GM23248 (cell line): Measurements from ENCODE around the gene SAMSN1. TPM values are rescaled to one million over a fixed set of nuclear protein-coding genes. Genes with fewer than 3 reads are reported as not detected.

Experiments used
- DNase-seq: peaks from one replicate; pipeline ENCODE4 v3.0.0-alpha.2; 2015
- H2AFZ ChIP-seq: fragments of 200-600 bp; sonication (generic); 2 replicates; pipeline ENCODE4 v1.6.1; 2016; ENCODE audit warnings: antibody characterized with exemption
- H3F3A ChIP-seq: fragments of 200-600 bp; sonication (generic); 2 replicates; pipeline ENCODE4 v1.6.1; 2016; ENCODE audit warnings: mild to moderate bottlenecking, antibody characterized with exemption, mixed run types; ENCODE audit not compliant: insufficient read depth
- H3K27ac ChIP-seq: fragments of 200-600 bp; sonication (generic); 2 replicates; pipeline ENCODE4 v1.5.1; 2016; ENCODE audit warnings: mild to moderate bottlenecking
- H3K27me3 ChIP-seq: fragments of 200-600 bp; sonication (generic); replicated peaks from 2 replicates; pipeline ENCODE4 v1.6.1; 2016; ENCODE audit warnings: mild to moderate bottlenecking; ENCODE audit not compliant: insufficient read depth
- H3K36me3 ChIP-seq: fragments of 200-600 bp; sonication (generic); 2 replicates; pipeline ENCODE4 v1.6.1; 2016; ENCODE audit warnings: low read depth, mild to moderate bottlenecking
- H3K4me1 ChIP-seq: fragments of 200-600 bp; sonication (generic); 2 replicates; pipeline ENCODE4 v1.6.1; 2016; ENCODE audit warnings: mild to moderate bottlenecking; ENCODE audit not compliant: insufficient read depth
- H3K4me2 ChIP-seq: fragments of 200-600 bp; sonication (generic); one replicate; pipeline ENCODE4 v1.6.1; 2016; ENCODE audit warnings: mild to moderate bottlenecking; ENCODE audit not compliant: unreplicated experiment
- H3K4me3 ChIP-seq: fragments of 200-600 bp; sonication (generic); 2 replicates; pipeline ENCODE4 v1.5.1; 2016; ENCODE audit warnings: mild to moderate bottlenecking
- H3K79me2 ChIP-seq: fragments of 200-600 bp; sonication (generic); 2 replicates; pipeline ENCODE4 v1.6.1; 2016; ENCODE audit warnings: mild to moderate bottlenecking; ENCODE audit not compliant: insufficient read depth
- H3K9ac ChIP-seq: fragments of 200-600 bp; sonication (generic); 2 replicates; pipeline ENCODE4 v1.6.1; 2016; ENCODE audit warnings: mild to moderate bottlenecking
- H3K9me2 ChIP-seq: fragments of 200-600 bp; sonication (generic); 2 replicates; pipeline ENCODE4 v1.6.1; 2016; ENCODE audit warnings: mixed run types, mild to moderate bottlenecking, moderate library complexity; ENCODE audit not compliant: insufficient read depth
- H3K9me3 ChIP-seq: fragments of 200-600 bp; sonication (generic); one replicate; pipeline ENCODE4 v1.6.1; 2017; ENCODE audit warnings: low read depth
- H4K20me1 ChIP-seq: fragments of 200-600 bp; sonication (generic); 2 replicates; pipeline ENCODE4 v1.6.0; 2016; ENCODE audit not compliant: insufficient read depth
- EZH2 ChIP-seq: fragments of 200-600 bp; sonication (generic); IDR thresholded peaks from 2 replicates; pipeline ENCODE4 v1.6.1; 2018; ENCODE audit warnings: antibody characterized with exemption, mild to moderate bottlenecking; ENCODE audit not compliant: insufficient read depth, poor library complexity, severe bottlenecking
- EZH2phosphoT487 ChIP-seq: fragments of 200-600 bp; sonication (generic); IDR thresholded peaks from 2 replicates; pipeline ENCODE4 v1.6.1; 2018; ENCODE audit warnings: antibody characterized with exemption, moderate library complexity, mild to moderate bottlenecking, low read depth; ENCODE audit not compliant: insufficient read depth
- WGBS, 2 experiments: methylation state at CpG; one replicate each; pipeline ENCODE4 v1.1.6; 2015 to 2017; ENCODE audit warnings: low lambda C conversion rate in 2 of 2, low coverage in 1 of 2; ENCODE audit errors: missing lambda C conversion rate in 2 of 2; 5-methylcytosine and 5-hydroxymethylcytosine counted together
- in situ Hi-C: fragments of 300-500 bp; cut with MboI; formaldehyde crosslinking; loops from 2 replicates; pipeline ENCODE4 v1.15.0; 2020
- polyA plus RNA-seq: library from polyadenylated mRNA; unstranded; fragments of >200 nt; fragmentation: Nextera tagmentation; extraction: Ambion mirVana; gene quantifications from 2 replicates; pipeline ENCODE4 v1.2.1, GENCODE V29; 2016
- total RNA-seq: library from RNA; depleted of rRNA; stranded (reverse); fragments of >200 nt; shearing (Covaris generic); gene quantifications from 2 replicates; pipeline ENCODE4 v1.2.3, GENCODE V29; 2014

SAMSN1 gene
- total and polyA plus RNA-seq, 2 experiments from 2014 or later: not detected

GRCh38 chr21:14554948-14555347 is 8.8 kb upstream of the SAMSN1 start:
- Histone ChIP-seq H3K4me1 (no peaks in the 10 kb centered on the region), H4K20me1 (no peaks in the 10 kb centered on the region), H3K27ac (no peak overlapping the region), H3K79me2 (no peaks in the 10 kb centered on the region), H2AFZ (no peak overlapping the region), H3K9ac (no peak overlapping the region), H3K4me3 (no peak overlapping the region), H3K9me3 (no peaks in the 10 kb centered on the region), H3F3A (no peaks in the 10 kb centered on the region), H3K9me2 (no peaks in the 10 kb centered on the region), H3K4me2 (no peak overlapping the region), H3K27me3 (no peaks in the 10 kb centered on the region), H3K36me3 (no peaks in the 10 kb centered on the region)
- 4 to 12% methylated on average over 1 of the region's 1 CpG for WGBS, 2 experiments
- TF ChIP-seq EZH2phosphoT487 (no peak), EZH2 (no peak)
- in situ Hi-C loops: no loop called here
- peak; percentile 6 for DNase-seq

DNA sequence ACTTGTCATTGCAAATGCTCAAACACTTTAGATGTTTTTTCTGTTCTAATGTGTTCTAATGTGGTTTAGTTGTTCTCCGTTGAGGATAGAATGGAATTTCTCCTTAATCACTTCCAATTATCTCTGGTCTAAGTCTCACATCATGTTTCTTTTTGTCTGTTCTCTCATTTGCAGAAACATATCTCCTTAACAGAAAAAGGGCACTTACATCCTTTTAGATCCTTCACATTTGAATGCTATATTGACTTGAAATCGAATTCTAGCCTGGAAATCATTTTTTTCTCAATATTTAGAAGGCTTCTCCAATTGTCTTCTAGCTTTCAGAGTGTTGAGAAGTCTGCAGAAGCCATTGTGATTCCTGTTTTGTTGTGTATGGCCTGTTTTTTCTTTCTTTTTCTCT is 7.3 kb upstream of the SAMSN1 start:
- no peak overlapping the region for H3K4me3 ChIP-seq
- no peaks in the 10 kb centered on the region for H3K9me2 ChIP-seq
- no peak overlapping the region for H3K4me2 ChIP-seq
- H3K27ac ChIP-seq: no peak overlapping the region
- no peak for TF ChIP-seq EZH2
- TF ChIP-seq EZH2phosphoT487: no peak
- H3K4me1 ChIP-seq: no peaks in the 10 kb centered on the region
- no peak for DNase-seq
- H3F3A ChIP-seq: no peaks in the 10 kb centered on the region
- WGBS, 2 experiments: 20 to 31% methylated on average over 2 of the region's 2 CpGs
- H3K9me3 ChIP-seq: no peaks in the 10 kb centered on the region
- no peak overlapping the region for H2AFZ ChIP-seq
- no peak overlapping the region for H3K9ac ChIP-seq
- no peaks in the 10 kb centered on the region for H3K79me2 ChIP-seq
- no peaks in the 10 kb centered on the region for H3K27me3 ChIP-seq
- H4K20me1 ChIP-seq: no peaks in the 10 kb centered on the region
- H3K36me3 ChIP-seq: no peaks in the 10 kb centered on the region
- in situ Hi-C loops: no loop called here

- Histone ChIP-seq H3K36me3 (no peaks in the 10 kb centered on the region), H4K20me1 (no peaks in the 10 kb centered on the region), H3K27me3 (no peaks in the 10 kb centered on the region), H3K27ac (no peak overlapping the region), H3K9me2 (no peaks in the 10 kb centered on the region), H3K4me1 (no peaks in the 10 kb centered on the region), H3K4me2 (no peak overlapping the region), H3K9me3 (no peaks in the 10 kb centered on the region), H3K4me3 (no peak overlapping the region), H2AFZ (no peak overlapping the region), H3F3A (no peaks in the 10 kb centered on the region), H3K79me2 (no peaks in the 10 kb centered on the region), H3K9ac (no peak overlapping the region)
- in situ Hi-C loops: no loop called here
- DNase-seq: no peak
- no peak for TF ChIP-seq EZH2
- TF ChIP-seq EZH2phosphoT487: no peak
- WGBS, 2 experiments: 15 to 23% methylated on average over 2 of the region's 2 CpGs
These were observed 5.6 kb upstream of the SAMSN1 start for GRCh38 chr21:14551741-14552140.

DNA sequence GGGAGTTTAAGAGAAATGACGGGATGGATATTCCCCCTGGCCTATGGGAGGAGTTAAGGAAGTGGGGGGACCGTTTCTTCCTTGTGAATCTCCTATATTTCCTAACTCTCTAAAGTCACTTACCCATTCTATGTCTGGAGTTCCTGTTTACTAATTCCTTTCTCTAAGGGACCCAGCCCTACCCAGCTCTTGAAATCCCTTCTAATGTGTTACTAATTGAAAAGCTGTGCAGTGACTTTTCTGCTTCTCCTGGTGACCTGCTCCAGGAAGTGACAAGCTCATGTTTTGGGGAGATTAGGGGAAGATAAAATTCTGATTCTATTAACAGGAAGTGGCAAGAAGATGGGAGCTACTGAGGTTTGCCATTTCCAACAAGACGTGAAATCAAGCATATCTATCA is 4.0 kb upstream of the SAMSN1 start:
- Histone ChIP-seq H3K9me3 (no peaks in the 10 kb centered on the region), H3K4me2 (no peak overlapping the region), H3K36me3 (no peaks in the 10 kb centered on the region), H3K27me3 (no peaks in the 10 kb centered on the region), H3K4me1 (no peaks in the 10 kb centered on the region), H2AFZ (no peak overlapping the region), H3K27ac (no peak overlapping the region), H3K4me3 (no peak overlapping the region), H3K9me2 (no peaks in the 10 kb centered on the region), H3F3A (no peaks in the 10 kb centered on the region), H3K9ac (no peak overlapping the region), H3K79me2 (no peaks in the 10 kb centered on the region), H4K20me1 (no peaks in the 10 kb centered on the region)
- TF ChIP-seq EZH2phosphoT487 (no peak), EZH2 (no peak)
- 50 to 61% methylated on average over 3 of the region's 3 CpGs for WGBS, 2 experiments
- in situ Hi-C loops: no loop called here
- no peak for DNase-seq

DNA sequence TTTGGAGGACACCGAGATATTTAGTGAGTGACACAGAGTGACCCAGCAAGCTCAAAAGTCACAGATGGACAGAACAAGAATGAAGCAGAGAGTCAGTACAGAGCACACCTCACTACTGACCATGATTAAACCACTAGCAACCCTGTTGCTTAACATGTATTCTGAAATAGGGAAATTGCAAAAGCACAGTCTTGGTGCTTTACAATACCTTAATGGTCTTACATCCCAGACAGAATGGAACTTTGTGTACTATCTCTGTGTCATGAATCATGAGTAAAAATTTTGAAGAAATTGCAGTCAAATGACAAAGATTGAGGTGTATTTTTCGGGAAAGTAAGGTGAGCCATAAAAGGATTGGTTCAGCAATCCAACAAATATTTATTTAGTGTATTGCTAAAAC is 2.7 kb upstream of the SAMSN1 start:
- Histone ChIP-seq H3K27ac (no peak overlapping the region), H4K20me1 (no peaks in the 10 kb centered on the region), H3K4me2 (no peak overlapping the region), H3K27me3 (no peaks in the 10 kb centered on the region), H3K9ac (no peak overlapping the region), H3K4me3 (no peak overlapping the region), H2AFZ (no peak overlapping the region), H3K36me3 (no peaks in the 10 kb centered on the region), H3K4me1 (no peaks in the 10 kb centered on the region), H3K9me3 (no peaks in the 10 kb centered on the region), H3K79me2 (no peaks in the 10 kb centered on the region), H3K9me2 (no peaks in the 10 kb centered on the region), H3F3A (no peaks in the 10 kb centered on the region)
- no peak for DNase-seq
- in situ Hi-C loops: no loop called here
- WGBS, 2 experiments: 28 to 31% methylated on average over 2 of the region's 2 CpGs
- TF ChIP-seq EZH2 (no peak), EZH2phosphoT487 (no peak)
